GM21529 (cell line): ENCODE measurements around the gene IFIT1.
A peak's percentile ranks its signal among the peaks of the same experiment; 100 is the strongest.
"Not testable (repeated sequence)": the region's sequence is repeated elsewhere in the genome, so short reads cannot be mapped to it uniquely, and the experiment has no call there.

Source experiments
- ATAC-seq: cut with Tn5 transposase; IDR thresholded peaks from one replicate; pipeline ENCODE4 v1.9.1; 2021; ENCODE audit not compliant: unreplicated experiment

Gene IFIT1

DNA sequence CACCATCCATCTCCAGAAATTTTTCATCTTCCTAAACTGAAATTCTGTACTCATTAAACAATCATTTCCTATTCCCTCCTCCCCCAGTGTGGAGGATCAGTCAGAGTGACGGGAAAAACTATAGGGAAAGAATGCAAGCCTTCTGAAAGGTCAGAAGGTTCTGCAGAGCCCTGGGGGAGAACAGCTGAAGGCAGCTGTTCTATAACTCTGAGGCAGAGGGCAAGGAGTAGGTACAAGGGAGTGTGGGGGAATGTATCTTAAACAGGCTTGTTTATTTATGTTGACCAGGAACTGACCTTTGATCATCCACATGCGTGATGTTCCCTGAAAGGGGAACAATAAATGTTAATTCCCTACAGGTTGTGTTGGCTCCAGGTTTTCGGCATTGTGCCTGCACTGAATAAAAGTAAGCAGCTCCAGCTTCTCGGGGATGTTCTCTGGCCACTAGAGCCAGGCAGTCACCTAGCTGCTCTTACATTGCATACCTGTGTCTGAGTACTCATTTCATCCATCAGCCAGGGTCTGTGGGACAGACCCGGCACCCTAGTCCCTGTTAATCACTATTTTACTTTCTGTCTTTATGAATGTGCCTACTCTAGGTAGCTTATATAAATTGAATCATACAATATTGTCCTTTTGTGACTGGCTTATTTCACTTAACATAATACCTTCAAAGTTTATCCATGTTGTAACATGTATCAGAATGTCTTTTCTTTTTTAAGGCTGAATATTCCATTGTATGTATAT, 5.8 kb downstream of the IFIT1 start:
- ATAC-seq = no peak

DNA sequence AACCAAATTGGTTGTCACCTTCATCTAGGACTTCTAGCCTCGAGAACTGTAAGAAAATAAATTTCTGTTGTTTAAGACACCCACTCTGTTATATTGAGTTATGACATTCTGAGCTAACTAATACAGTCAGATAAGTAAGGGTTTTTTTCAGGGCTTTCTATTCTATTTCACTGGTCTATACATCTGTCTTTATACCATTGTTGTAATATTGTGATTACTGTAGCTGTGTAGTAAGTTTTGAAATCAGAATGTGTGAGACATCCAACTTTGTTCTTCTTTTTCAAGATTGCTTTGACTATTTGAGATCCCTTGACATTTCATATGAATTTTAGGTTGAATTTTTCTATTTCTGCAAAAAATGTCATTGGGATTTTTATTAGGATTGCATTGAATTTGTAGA, 7.5 kb downstream of the IFIT1 start:
- ATAC-seq = no peak

- ATAC-seq = no peak
Observed at GRCh38 chr10:89403043-89403442, 10.6 kb downstream of the IFIT1 start.

DNA sequence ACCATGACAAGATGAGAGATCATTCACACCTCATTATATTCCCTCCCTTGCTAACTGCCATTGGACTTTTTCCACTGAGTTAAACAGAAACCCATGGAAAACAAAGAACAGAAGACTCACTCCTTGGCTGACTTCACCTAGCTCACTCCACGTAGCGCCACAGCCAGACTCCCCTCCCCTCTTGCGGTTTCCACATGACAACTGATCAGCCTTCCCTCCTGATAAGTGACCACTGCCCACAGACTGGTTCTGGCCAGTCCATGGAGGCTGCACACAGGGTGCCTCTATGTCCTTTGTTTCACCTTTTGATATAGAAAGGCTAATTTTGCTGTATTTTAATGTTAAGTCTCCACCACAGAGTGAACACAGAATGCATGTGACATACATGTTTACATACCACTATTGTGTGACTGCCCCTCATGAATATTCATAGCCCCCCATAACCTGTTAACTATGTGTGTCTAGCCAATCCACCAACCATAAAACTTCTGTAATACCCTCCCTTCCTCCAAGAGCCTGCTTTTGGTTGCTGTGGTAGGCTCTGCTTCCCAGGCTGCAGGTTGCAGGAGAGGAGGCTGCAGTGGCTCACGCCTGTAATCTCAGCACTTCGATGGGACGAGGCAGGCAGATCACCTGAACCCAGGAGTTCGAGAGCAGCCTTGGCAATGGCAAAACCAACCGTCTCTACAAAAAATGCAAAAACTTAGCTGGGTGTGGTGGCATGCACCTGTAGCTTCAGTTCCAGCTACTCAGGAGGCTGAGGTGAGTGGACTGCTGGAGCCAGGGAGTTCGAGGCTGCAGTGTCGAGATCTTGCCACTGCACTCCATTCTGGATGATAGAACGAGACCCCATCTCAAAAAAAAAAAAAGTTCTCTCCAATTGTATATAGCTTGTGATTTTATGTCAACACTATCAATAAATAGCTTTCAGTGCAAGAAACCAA, 12.0 kb downstream of the IFIT1 start:
- ATAC-seq = no peak

- ATAC-seq = not testable (repeated sequence)
Observed at GRCh38 chr10:89406178-89406577, 13.8 kb downstream of the IFIT1 start.

DNA sequence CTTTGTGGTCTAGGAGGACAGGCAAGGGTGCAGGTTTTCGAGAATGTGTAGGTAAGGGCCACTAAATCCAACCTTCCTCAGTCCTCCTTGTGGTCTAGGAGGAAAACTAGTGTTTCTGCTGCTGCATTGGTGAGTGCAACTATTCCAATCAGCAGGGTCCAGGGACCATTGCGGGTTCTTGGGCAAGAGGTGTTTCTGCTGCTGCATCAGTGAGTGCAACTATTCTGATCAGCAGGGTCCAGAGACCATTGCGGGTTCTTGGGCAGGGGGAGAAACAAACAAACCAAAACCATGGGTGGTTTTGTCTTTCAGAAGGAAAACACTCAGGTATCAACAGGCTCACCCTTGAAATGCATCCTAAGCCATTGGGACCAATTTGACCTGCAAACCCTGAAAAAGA, 15.4 kb downstream of the IFIT1 start:
- not testable (repeated sequence) for ATAC-seq

DNA sequence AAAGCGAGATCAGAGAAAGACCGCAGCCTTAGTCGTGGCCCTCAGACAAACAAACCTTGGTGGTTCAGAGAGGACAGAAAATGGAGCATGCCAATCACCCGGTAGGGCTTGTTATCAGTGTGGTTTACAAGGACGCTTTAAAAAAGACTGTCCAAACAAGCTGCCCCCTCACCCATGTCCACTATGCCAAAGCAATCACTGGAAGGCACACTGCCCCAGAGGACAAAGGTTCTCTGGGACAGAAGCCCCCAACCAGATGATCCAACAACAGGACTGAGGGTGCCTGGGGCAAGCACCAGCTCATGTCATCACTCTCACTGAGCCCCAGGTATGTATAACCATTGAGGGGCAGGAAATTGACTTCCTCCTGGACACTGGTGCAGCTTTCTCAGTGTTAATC, 16.9 kb downstream of the IFIT1 start:
- ATAC-seq = not testable (repeated sequence)

DNA sequence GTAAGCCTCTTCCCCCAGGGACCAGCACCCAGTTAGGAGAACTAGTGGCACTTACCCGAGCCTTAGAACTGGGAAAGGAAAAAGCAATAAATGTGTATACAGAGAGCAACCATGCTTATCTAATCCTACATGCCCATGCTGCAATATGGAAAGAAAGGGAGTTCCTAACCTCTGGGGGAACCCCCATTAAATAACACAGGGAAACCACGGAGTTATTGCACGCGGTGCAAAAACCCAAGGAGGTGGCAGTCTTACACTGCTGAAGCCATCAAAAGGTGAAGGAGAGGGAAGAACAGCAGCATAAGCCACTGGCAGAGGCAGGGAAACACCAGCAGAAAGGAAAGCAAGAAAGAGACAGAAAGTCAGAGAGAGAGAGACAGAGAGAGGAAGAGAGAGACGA, 18.1 kb downstream of the IFIT1 start:
- not testable (repeated sequence) for ATAC-seq

- not testable (repeated sequence) for ATAC-seq
Observed at GRCh38 chr10:89411135-89411534, 18.7 kb downstream of the IFIT1 start.

DNA sequence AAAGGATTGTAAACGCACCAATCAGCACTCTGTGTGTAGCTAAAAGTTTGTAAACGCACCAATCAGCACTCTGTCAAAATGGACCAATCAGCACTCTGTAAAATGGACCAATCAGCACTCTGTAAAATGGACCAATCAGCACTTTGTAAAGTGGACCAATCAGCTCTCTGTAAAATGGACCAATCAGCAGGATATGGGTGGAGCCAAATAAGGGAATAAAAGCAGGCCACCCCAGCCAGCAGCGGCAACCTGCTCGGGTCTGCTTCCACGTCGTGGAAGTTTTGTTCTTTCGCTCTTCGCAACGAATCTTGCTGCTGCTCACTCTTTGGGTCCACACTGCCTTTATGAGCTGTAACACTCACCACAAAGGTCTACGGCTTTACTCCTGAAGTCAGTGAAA, 19.9 kb downstream of the IFIT1 start:
- ATAC-seq = not testable (repeated sequence)

GRCh38 chr10:89413398-89413912, 21.0 kb downstream of the IFIT1 start:
- ATAC-seq = no peak

DNA sequence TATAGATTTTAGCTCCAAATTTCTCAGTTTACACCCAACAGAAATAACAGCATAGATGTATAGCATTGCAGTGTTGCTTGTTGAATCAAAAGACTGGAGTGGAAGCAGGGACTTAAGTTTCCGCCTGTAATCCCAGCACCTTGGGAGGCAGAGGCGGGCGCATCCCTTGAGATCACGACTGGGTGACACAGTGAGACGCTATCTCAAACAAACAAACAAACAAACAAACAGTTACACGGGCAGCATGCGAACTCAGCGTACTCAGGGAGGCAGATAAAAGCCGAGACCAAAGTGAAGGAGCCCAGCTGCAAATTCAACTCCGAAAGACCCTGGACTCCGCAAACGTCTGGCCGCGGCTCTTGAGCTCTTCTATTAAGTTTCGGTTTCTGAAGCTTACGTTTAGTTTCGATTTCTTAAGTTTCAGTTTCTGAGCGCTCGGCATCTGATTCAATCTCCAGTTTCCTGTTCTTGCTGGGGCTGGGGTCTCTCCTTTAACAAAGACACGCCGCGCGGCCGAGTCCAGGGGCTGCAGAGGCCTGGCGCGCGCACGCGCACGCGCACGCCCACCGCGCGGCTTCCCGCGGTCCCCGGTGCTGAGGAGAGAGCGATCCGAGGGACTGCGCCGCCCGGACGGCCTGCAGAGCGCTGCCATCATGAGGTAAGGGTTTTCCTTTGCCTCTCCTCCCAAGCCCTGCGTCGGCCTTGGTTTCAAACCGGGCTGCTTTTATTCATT, 21.9 kb downstream of the IFIT1 start, which contains the start of gene IFIT5:
Gene IFIT5, plus strand, starts transcription at position 423 of the 733 bp plus-strand sequence. Its CDS starts 231 bp downstream, at position 654.
- peak; percentile 77 for ATAC-seq

GRCh38 chr10:89414879-89415821, 22.7 kb downstream of the IFIT1 start:
- ATAC-seq = peak; percentile 43

GRCh38 chr10:89416465-89416864, 24.0 kb downstream of the IFIT1 start:
- ATAC-seq = no peak

DNA sequence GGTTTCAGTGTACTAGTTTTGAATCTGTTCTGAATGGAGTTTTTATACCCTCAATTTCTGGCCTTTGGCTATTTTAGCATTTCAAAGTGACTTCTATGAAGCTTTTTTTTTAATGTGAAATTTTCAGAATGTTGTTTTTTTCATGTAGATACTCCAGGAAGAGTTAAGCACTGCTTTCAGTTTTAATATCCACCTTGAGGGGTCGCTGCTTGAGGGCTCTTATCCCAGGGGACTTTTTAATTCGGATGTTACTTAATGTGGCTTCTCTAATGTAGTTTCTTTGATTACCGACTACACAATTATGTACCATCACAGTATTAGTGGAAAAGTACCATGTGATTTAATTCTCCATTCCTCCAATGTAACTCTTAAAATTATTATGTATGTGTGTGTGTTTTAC, 27.1 kb downstream of the IFIT1 start:
- no peak for ATAC-seq

DNA sequence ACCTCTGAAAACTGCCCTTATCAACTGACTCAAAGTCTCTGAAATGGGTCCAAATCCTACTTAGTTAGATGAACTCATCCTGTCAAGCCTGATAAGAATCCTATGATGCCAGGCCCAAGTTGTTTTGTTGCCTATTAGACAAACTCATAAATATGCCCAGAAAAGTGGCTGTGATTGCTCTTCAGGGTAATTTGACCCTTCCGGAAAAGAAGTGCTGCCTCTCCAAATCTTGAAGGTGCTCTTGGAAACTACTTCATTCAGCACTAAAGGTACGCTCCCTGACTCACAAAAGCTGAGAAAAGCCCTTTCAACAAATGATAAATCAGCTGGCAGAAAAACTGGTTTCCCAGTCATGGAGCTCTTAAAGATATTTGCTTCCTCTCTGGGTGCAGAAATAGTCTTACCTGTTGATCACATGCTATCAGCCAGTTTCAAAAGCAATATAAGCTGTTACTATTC, 28.6 kb downstream of the IFIT1 start:
- no peak for ATAC-seq

- no peak for ATAC-seq
Observed at GRCh38 chr10:89425000-89425399, 32.6 kb downstream of the IFIT1 start.

DNA sequence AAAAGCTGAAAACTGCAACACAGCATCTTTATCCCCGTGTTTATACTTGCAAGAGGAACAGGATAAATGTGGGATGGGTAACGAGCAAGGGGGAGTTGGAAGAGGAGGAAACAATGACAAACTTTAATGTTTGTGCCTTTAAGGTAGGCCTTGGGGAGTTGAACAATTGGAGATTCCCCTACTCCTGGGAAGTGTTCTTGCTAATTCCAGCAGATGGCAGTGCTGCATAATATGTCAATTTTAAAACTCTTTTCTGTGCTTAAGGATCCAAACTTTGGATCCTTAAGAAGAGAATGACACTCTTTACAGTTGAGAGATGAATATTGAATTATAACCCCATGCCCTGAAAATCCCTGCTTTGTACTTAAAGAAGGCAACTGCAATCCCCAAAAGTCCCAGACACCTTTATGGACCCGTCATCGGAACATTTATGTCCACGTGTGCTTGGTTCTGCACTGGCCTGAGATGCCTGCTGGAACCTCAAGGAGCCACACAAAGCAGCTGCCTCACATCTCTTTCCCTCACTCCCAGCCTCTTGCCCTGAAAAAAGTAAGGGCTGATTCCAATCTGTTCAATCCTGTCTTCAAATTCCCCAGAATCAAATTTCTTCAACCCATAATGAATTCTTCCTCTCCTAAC, 33.9 kb downstream of the IFIT1 start:
- ATAC-seq = peak; percentile 71

DNA sequence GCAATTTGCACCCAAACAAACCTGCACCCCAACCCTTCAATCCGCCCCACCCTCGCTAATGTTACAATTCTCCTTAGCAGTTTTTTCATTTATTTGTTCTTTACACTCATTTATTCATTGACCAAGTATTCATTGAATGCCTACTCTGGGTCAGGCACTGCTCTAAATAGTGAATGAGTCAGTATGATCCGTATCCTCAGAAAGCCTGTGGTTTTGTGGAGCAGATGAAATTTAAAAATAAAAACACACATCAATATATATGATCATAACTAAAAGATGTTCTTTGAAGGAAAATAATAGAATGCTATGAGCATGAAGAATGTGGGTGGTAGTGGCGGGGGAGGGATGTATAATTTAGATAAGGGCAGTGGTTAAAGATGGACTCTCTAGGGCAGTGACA, 35.2 kb downstream of the IFIT1 start:
- no peak for ATAC-seq
